Suppressor macrophage treated with lipopolysaccharide for 1 hour (primary cell): ENCODE measurements around the gene PTGES.

Experiments used
- DNase-seq, 3 donors: peaks; one replicate each; pipeline ENCODE4 v3.0.0-alpha.2; 2020 to 2022

Gene PTGES

GRCh38 chr9:129740666-129741464, 12.0 kb downstream of the PTGES start:
- no peak for DNase-seq

GRCh38 chr9:129740174-129740573, 12.7 kb downstream of the PTGES start:
- no peak for DNase-seq

- DNase-seq: no peak
These were observed 13.4 kb downstream of the PTGES start for GRCh38 chr9:129739432-129739831.

- DNase-seq: peak; percentile 85 to 94 (median 93)
These were observed 15.2 kb downstream of the PTGES start for GRCh38 chr9:129737479-129738274.

GRCh38 chr9:129736334-129736733, 16.5 kb downstream of the PTGES start:
- no peak for DNase-seq

- DNase-seq: no peak
These were observed 17.3 kb downstream of the PTGES start for GRCh38 chr9:129735546-129735945.

- DNase-seq: no peak
These were observed 19.2 kb downstream of the PTGES start for GRCh38 chr9:129733632-129733953.

- DNase-seq: no peak
These were observed 19.8 kb downstream of the PTGES start for GRCh38 chr9:129732946-129733631.

- DNase-seq: no peak
These were observed 20.7 kb downstream of the PTGES start for GRCh38 chr9:129732100-129732499.

GRCh38 chr9:129731477-129732085, 21.3 kb downstream of the PTGES start:
- no peak for DNase-seq

GRCh38 chr9:129728744-129729143, 24.1 kb downstream of the PTGES start:
- DNase-seq: no peak

- DNase-seq: peak; percentile 74 to 86 (median 79)
These were observed 26.3 kb downstream of the PTGES start for GRCh38 chr9:129726322-129727160.

- no peak for DNase-seq
These were observed 27.0 kb downstream of the PTGES start for GRCh38 chr9:129725795-129726251.

- no peak for DNase-seq
These were observed 28.2 kb downstream of the PTGES start for GRCh38 chr9:129724456-129725190.

- no peak for DNase-seq
These were observed 29.9 kb downstream of the PTGES start for GRCh38 chr9:129722913-129723312.

GRCh38 chr9:129720865-129721545, 31.8 kb downstream of the PTGES start:
- no peak for DNase-seq

- DNase-seq: no peak
These were observed 32.5 kb downstream of the PTGES start for GRCh38 chr9:129720181-129720864.

- no peak for DNase-seq
These were observed 33.7 kb downstream of the PTGES start for GRCh38 chr9:129719135-129719534.

- DNase-seq: no peak
These were observed 34.2 kb downstream of the PTGES start for GRCh38 chr9:129718647-129719046.

GRCh38 chr9:129717991-129718390, 34.9 kb downstream of the PTGES start:
- DNase-seq: no peak
